ENCODE measurements around the gene HYAL1. TPM values are rescaled to one million over a fixed set of nuclear protein-coding genes. Genes with fewer than 3 reads are reported as not detected.

The HYAL1 gene
- total RNA-seq, 2 donors from 2014 or later: 9.0 to 15.2 TPM

DNA sequence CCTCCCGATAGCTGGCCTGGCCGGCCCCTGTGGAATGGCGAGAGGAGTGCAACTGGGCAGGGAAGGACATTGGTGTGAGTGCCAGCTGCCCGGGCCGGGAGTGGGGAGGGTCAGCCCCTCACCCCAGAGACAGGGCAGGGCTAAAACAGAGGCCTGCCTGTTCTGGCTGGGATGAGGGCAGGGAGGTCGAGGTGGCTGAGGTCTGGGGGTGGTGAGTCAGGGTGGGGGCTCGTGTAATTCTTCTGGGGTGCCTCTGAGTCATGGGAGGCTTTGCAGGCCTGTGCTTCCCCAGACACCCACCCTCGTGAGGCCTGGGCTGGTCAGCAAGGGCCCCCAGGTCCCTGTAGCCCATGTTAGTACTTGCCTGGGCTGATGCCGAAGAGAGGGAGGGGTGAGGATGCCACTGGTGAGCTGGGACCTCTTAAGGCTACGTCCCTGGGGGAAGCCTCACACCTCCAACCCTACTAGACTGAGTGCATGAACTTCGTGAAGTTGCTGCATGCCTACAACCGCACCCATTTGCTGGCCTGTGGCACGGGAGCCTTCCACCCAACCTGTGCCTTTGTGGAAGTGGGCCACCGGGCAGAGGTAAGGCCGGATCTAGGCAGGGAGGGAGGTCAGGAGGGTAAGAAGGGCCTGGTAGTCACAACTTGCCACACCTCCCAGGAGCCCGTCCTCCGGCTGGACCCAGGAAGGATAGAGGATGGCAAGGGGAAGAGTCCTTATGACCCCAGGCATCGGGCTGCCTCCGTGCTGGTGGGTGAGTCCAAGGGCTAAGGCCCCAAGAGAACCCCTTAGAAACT is 32.8 kb downstream of the HYAL1 start:
- peak overlapping the region; percentile 35 for H3K4me3 ChIP-seq
- no peaks in the 10 kb centered on the region for H3K9me3 ChIP-seq
- intact Hi-C loops (cut with DNase I): loop anchor here (5.0 to 10.0 kb wide), 2 partner anchors 54 to 78 kb away; partner anchors contain the start of genes GNAT1, HYAL2 and TUSC2
- peak overlapping the region; percentile 31 for H3K27ac ChIP-seq
- peaks cover 5% of the 10 kb centered on the region for H3K27me3 ChIP-seq
- H3K4me1 ChIP-seq: peaks cover 28% of the 10 kb centered on the region
- DNase-seq: no peak
- H3K36me3 ChIP-seq: no peaks in the 10 kb centered on the region
- peak overlapping the region; percentile 17 to 91 for H3K9ac ChIP-seq (ENCODE audit: low read depth in 2 of 2, low read length in 2 of 2)
- TF ChIP-seq, protein P1, sequence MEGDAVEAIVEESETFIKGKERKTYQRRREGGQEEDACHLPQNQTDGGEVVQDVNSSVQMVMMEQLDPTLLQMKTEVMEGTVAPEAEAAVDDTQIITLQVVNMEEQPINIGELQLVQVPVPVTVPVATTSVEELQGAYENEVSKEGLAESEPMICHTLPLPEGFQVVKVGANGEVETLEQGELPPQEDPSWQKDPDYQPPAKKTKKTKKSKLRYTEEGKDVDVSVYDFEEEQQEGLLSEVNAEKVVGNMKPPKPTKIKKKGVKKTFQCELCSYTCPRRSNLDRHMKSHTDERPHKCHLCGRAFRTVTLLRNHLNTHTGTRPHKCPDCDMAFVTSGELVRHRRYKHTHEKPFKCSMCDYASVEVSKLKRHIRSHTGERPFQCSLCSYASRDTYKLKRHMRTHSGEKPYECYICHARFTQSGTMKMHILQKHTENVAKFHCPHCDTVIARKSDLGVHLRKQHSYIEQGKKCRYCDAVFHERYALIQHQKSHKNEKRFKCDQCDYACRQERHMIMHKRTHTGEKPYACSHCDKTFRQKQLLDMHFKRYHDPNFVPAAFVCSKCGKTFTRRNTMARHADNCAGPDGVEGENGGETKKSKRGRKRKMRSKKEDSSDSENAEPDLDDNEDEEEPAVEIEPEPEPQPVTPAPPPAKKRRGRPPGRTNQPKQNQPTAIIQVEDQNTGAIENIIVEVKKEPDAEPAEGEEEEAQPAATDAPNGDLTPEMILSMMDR (IDR thresholded peaks at IDR 0.05): no peak

- intact Hi-C loops (cut with DNase I): loop anchor here (5.0 to 10.0 kb wide), 2 partner anchors 55 to 78 kb away; partner anchors contain the start of genes GNAT1, HYAL2 and TUSC2
- Histone ChIP-seq H3K27me3 (peaks cover 5% of the 10 kb centered on the region), H3K4me3 (peak overlapping the region; percentile 35), H3K9me3 (no peaks in the 10 kb centered on the region), H3K4me1 (peaks cover 28% of the 10 kb centered on the region), H3K36me3 (no peaks in the 10 kb centered on the region), H3K27ac (peak overlapping the region; percentile 85), H3K9ac (ENCODE audit: low read depth in 2 of 2, low read length in 2 of 2) (peak overlapping the region; percentile 88 to 91)
- TF ChIP-seq, protein P1 (IDR thresholded peaks at IDR 0.05): no peak
- no peak for DNase-seq
Measured at GRCh38 chr3:50269977-50270413, 33.4 kb downstream of the HYAL1 start.

GRCh38 chr3:50269460-50269859 is 33.9 kb downstream of the HYAL1 start:
- H3K9me3 ChIP-seq: no peaks in the 10 kb centered on the region
- DNase-seq: no peak
- peak overlapping the region; percentile 35 for H3K4me3 ChIP-seq
- H3K4me1 ChIP-seq: peaks cover 28% of the 10 kb centered on the region
- H3K9ac ChIP-seq (ENCODE audit: low read depth in 2 of 2, low read length in 2 of 2): peak overlapping the region; percentile 88 to 91
- H3K27ac ChIP-seq: peak overlapping the region; percentile 85
- no peaks in the 10 kb centered on the region for H3K36me3 ChIP-seq
- TF ChIP-seq, protein P1 (IDR thresholded peaks at IDR 0.05): no peak
- H3K27me3 ChIP-seq: peaks cover 5% of the 10 kb centered on the region
- intact Hi-C loops (cut with DNase I): no loop called here

DNA sequence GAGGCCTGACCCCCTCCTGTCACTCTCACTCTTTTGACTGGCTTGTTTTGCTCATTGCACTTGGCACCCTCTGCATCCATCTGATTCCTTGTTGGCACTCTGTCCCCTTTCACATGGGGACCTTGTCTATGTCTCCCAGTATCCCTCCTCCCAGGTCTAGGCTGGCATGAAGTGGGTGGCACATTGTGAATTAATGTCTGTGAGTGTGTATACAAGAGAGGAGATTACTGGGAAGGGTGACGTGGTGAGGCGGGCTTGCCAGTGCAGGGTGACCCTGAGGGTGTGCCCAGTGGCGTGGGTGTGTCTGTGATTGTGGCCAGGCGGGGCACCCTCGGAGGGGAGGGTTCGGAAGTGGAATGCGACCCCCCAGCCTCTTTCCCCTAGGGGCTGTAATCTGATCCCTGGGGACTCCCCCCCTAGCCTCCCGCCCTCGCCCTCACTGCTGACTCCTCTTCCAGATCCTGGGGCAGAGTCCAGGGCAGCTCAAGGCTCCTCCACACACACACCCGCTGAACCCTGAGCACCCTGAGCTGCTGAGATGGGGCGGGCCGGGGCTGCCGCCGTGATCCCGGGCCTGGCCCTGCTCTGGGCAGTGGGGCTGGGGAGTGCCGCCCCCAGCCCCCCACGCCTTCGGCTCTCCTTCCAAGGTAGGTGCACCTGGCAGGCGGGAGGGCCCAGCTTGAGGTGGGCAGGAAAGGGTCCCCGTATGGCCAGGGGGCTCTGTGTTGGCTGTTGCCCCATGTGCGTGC is 34.5 kb downstream of the HYAL1 start, which contains the start of gene SEMA3B:
Gene SEMA3B (plus strand): TSS at position 445 of the 749 bp plus-strand sequence. CDS start 94 bp downstream, at position 539.
- intact Hi-C loops (cut with DNase I): no loop called here
- TF ChIP-seq, protein P1 (IDR thresholded peaks at IDR 0.05): no peak
- H3K36me3 ChIP-seq: no peaks in the 10 kb centered on the region
- H3K4me1 ChIP-seq: peaks cover 25% of the 10 kb centered on the region
- peak within 1 kb of the TSS; percentile 88 to 91 for H3K9ac ChIP-seq (ENCODE audit: low read depth in 2 of 2, low read length in 2 of 2)
- H3K4me3 ChIP-seq: peak within 1 kb of the TSS; percentile 35
- peaks cover 4% of the 10 kb centered on the region for H3K27me3 ChIP-seq
- peak within 1 kb of the TSS; percentile 85 for H3K27ac ChIP-seq
- H3K9me3 ChIP-seq: no peaks in the 10 kb centered on the region
- peak; percentile 88 for DNase-seq

DNA sequence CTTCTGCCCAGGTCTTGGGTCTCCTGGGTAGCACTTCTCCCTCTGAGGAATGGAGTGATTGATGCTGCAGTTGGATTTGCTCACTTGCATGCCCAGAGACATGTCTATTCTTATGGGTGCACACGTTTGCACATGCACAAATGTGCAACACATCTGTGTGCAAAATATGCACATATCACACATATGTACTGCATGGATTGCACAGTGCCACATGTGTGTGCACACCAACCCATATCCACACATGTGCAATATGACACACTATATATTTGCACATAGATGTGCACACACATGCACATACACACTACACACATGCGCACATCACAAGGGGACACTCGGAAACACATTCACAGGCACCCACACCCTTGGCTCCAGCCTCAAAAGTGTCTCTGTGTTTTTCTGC is 35.1 kb downstream of the HYAL1 start:
- intact Hi-C loops (cut with DNase I): no loop called here
- TF ChIP-seq, protein P1 (IDR thresholded peaks at IDR 0.05): no peak
- no peak for DNase-seq
- peak overlapping the region; percentile 35 for H3K4me3 ChIP-seq
- H3K27ac ChIP-seq: peak overlapping the region; percentile 85
- H3K27me3 ChIP-seq: no peaks in the 10 kb centered on the region
- peaks cover 19% of the 10 kb centered on the region for H3K4me1 ChIP-seq
- peak overlapping the region; percentile 88 to 91 for H3K9ac ChIP-seq (ENCODE audit: low read depth in 2 of 2, low read length in 2 of 2)
- H3K36me3 ChIP-seq: no peaks in the 10 kb centered on the region
- H3K9me3 ChIP-seq: no peaks in the 10 kb centered on the region
